Liver (tissue), 9 donors: ENCODE data around the gene MAGEF1. TPM values are rescaled to one million over a fixed set of nuclear protein-coding genes. Genes with fewer than 3 reads are reported as not detected.
A peak's percentile ranks its signal among the peaks of the same experiment; 100 is the strongest.

ENCODE experiments used
- DNase-seq: peaks from one replicate; pipeline ENCODE4 v3.0.0-alpha.2; 2017; ENCODE audit warnings: low spot score
- H3K27ac ChIP-seq, 2 donors: one replicate each; pipeline ENCODE4 v1.7.0; 2013; ENCODE audit warnings: inconsistent platforms in 2 of 2, low read length in 2 of 2, control low read depth in 1 of 2, low read depth in 1 of 2, mild to moderate bottlenecking in 1 of 2
- H3K27me3 ChIP-seq, 4 donors: one replicate each; pipeline versions ENCODE4 v1.6.1 to v1.7.0; 2013; ENCODE audit warnings: low read length in 3 of 4, inconsistent platforms in 1 of 4, mild to moderate bottlenecking in 1 of 4, moderate library complexity in 1 of 4; ENCODE audit not compliant: control insufficient read depth in 4 of 4, insufficient read depth in 4 of 4
- H3K36me3 ChIP-seq, 4 donors: one replicate each; pipeline versions ENCODE4 v1.6.1 to v1.7.0; 2013; ENCODE audit warnings: low read length in 3 of 4, mild to moderate bottlenecking in 3 of 4, low read depth in 1 of 4, moderate library complexity in 1 of 4; ENCODE audit not compliant: control insufficient read depth in 4 of 4, insufficient read depth in 3 of 4
- H3K4me1 ChIP-seq, 4 donors: one replicate each; pipeline versions ENCODE4 v1.6.1 to v1.7.0; 2013; ENCODE audit warnings: low read length in 3 of 4, mild to moderate bottlenecking in 3 of 4, moderate library complexity in 1 of 4; ENCODE audit not compliant: control insufficient read depth in 4 of 4, insufficient read depth in 4 of 4
- H3K4me3 ChIP-seq, 3 donors: one replicate each; pipeline versions ENCODE4 v1.6.1 to v1.7.0; 2013; ENCODE audit warnings: low read length in 3 of 3, control low read depth in 1 of 3, low read depth in 1 of 3, mild to moderate bottlenecking in 1 of 3
- H3K9ac ChIP-seq, 2 donors: one replicate each; pipeline ENCODE4 v1.7.0; 2013; ENCODE audit warnings: low read length in 2 of 2, mild to moderate bottlenecking in 2 of 2, moderate library complexity in 2 of 2, control low read depth in 1 of 2, low read depth in 1 of 2
- H3K9me3 ChIP-seq, 4 donors: one replicate each; pipeline versions ENCODE4 v1.6.1 to v1.7.0; 2013; ENCODE audit warnings: low read length in 3 of 4; ENCODE audit not compliant: control insufficient read depth in 4 of 4
- EGR1 ChIP-seq, 2 donors: IDR thresholded peaks; 2 replicates each; pipeline ENCODE4 v1.6.1; 2016 to 2018; ENCODE audit warnings: antibody characterized with exemption in 2 of 2, low read depth in 2 of 2
- FOXA1 ChIP-seq: IDR thresholded peaks from 2 replicates; pipeline ENCODE4 v1.6.1; 2016; ENCODE audit warnings: antibody characterized with exemption
- FOXA2 ChIP-seq: IDR thresholded peaks from 2 replicates; pipeline ENCODE4 v1.6.1; 2016; ENCODE audit warnings: antibody characterized with exemption
- GABPA ChIP-seq, 2 donors: IDR thresholded peaks in 1 of 2; conservative IDR thresholded peaks in 1 of 2; 2 replicates each; pipeline ENCODE4 v1.6.1; 2016; ENCODE audit warnings: antibody characterized with exemption in 2 of 2, mild to moderate bottlenecking in 1 of 2, moderate library complexity in 1 of 2
- HNF4G ChIP-seq: IDR thresholded peaks from 2 replicates; pipeline ENCODE4 v1.6.1; 2016; ENCODE audit warnings: antibody characterized with exemption
- JUND ChIP-seq, 2 donors: IDR thresholded peaks; 2 replicates each; pipeline ENCODE4 v1.6.1; 2016; ENCODE audit warnings: antibody characterized with exemption in 2 of 2
- NR2F2 ChIP-seq: IDR thresholded peaks from 2 replicates; pipeline ENCODE4 v1.6.1; 2016; ENCODE audit warnings: antibody characterized with exemption
- RAD21 ChIP-seq, 2 donors: IDR thresholded peaks; 2 replicates each; pipeline ENCODE4 v1.6.1; 2016; ENCODE audit warnings: antibody characterized with exemption in 2 of 2, mild to moderate bottlenecking in 2 of 2
- RXRA ChIP-seq, 2 donors: IDR thresholded peaks; 2 replicates each; pipeline ENCODE4 v1.6.1; 2017 to 2018; ENCODE audit warnings: antibody characterized with exemption in 2 of 2, mild to moderate bottlenecking in 1 of 2
- SP1 ChIP-seq: IDR thresholded peaks from 2 replicates; pipeline ENCODE4 v1.6.1; 2018; ENCODE audit warnings: antibody characterized with exemption, mild to moderate bottlenecking
- TAF1 ChIP-seq: conservative IDR thresholded peaks from 2 replicates; pipeline ENCODE4 v1.6.1; 2016; ENCODE audit warnings: antibody characterized with exemption, mild to moderate bottlenecking
- YY1 ChIP-seq: IDR thresholded peaks from 2 replicates; pipeline ENCODE4 v1.6.1; 2016; ENCODE audit warnings: antibody characterized with exemption, mild to moderate bottlenecking
- WGBS: extraction: QIAGEN DNeasy Blood & Tissue Kit; methylation state at CpG from one replicate; pipeline ENCODE4 v1.1.7; 2013; 5-methylcytosine and 5-hydroxymethylcytosine counted together
- polyA plus RNA-seq, 2 donors: library from polyadenylated mRNA; stranded (reverse) in 1 of 2; unstranded in 1 of 2; fragments of 200-250 nt in 1 of 2; fragments of >200 nt in 1 of 2; fragmentation: Nextera tagmentation in 1 of 2; extraction: Ambion mirVana in 1 of 2; gene quantifications; one replicate each; pipeline versions ENCODE4 v1.2.1 to v1.2.3, GENCODE V29; 2013 to 2015
- total RNA-seq, 2 donors: library from RNA; depleted of rRNA; stranded (reverse); fragments of >200 nt; gene quantifications; one replicate each; pipeline ENCODE4 v1.2.3, GENCODE V29; 2014
- TF ChIP-seq, protein P1 (sequence below): IDR thresholded peaks from 2 replicates; pipeline ENCODE4 v1.6.1; 2016; ENCODE audit warnings: antibody characterized with exemption
- TF ChIP-seq, protein P2 (sequence below): IDR thresholded peaks from 2 replicates; pipeline ENCODE4 v1.6.1; 2016; ENCODE audit warnings: antibody characterized with exemption
- TF ChIP-seq, protein P3 (sequence below): IDR thresholded peaks from 2 replicates; pipeline ENCODE4 v1.6.1; 2016; ENCODE audit warnings: antibody characterized with exemption
- TF ChIP-seq, protein P4 (sequence below): fragments of 150-350 bp; IDR thresholded peaks from 2 replicates; pipeline ENCODE4 v1.5.1; 2017; ENCODE audit warnings: improper control_type of control experiment, low read depth, low read length; ENCODE audit not compliant: missing input control
- donor health status: healthy.
- donor health status: healthy.
- donor health status: healthy.
- donor health status: healthy.
- donor health status: healthy.

The MAGEF1 gene
- total and polyA plus RNA-seq, 4 donors, result 12.9 to 15.5 (median 14.3) TPM

DNA sequence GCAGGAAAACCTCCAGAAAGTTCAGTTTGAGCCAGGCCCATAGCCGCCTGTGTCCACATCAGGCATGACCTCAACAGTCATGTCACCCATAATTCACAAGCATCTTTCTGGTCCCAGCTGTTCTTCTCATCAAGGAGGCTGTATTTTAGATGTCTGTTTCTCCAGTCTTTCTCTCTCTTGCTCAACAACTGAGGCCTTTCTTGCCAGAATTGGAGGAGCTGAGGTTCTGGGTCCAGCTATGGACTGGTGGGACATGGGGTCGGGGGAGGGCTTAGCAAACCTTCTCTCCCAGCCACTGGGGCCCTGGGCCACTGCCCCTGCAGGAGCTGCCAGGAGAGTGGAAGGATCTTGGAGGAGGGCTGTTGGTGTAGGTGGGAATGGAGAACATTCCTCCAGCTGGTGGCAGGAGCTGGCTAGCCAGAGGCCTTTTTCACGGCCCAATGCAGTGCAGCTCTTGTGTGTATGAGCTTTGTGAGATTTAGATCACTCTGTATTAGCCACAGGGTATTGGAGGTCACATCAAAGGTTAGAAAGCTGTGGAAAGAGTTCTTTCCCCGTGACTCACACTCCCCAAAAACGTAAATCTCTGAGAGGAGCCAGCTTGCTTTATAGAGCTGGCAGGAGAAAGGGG is 23.5 kb downstream of the MAGEF1 start:
- Histone ChIP-seq H3K4me3 (no peak overlapping the region), H3K4me1 (no peaks in the 10 kb centered on the region), H3K27ac (no peak overlapping the region), H3K36me3 (no peaks in the 10 kb centered on the region), H3K9ac (no peak overlapping the region), H3K27me3 (no peaks in the 10 kb centered on the region), H3K9me3 (no peaks in the 10 kb centered on the region)
- DNase-seq, result no peak
- WGBS, result 82% methylated on average over 5 of the region's 5 CpGs
- no peak for TF ChIP-seq NR2F2
- no peak for TF ChIP-seq YY1
- TF ChIP-seq HNF4G, result no peak
- no peak for TF ChIP-seq FOXA1
- TF ChIP-seq, protein P1, sequence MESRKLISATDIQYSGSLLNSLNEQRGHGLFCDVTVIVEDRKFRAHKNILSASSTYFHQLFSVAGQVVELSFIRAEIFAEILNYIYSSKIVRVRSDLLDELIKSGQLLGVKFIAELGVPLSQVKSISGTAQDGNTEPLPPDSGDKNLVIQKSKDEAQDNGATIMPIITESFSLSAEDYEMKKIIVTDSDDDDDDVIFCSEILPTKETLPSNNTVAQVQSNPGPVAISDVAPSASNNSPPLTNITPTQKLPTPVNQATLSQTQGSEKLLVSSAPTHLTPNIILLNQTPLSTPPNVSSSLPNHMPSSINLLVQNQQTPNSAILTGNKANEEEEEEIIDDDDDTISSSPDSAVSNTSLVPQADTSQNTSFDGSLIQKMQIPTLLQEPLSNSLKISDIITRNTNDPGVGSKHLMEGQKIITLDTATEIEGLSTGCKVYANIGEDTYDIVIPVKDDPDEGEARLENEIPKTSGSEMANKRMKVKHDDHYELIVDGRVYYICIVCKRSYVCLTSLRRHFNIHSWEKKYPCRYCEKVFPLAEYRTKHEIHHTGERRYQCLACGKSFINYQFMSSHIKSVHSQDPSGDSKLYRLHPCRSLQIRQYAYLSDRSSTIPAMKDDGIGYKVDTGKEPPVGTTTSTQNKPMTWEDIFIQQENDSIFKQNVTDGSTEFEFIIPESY, result no peak
- TF ChIP-seq JUND (IDR thresholded peaks at IDR 0.05), result no peak

DNA sequence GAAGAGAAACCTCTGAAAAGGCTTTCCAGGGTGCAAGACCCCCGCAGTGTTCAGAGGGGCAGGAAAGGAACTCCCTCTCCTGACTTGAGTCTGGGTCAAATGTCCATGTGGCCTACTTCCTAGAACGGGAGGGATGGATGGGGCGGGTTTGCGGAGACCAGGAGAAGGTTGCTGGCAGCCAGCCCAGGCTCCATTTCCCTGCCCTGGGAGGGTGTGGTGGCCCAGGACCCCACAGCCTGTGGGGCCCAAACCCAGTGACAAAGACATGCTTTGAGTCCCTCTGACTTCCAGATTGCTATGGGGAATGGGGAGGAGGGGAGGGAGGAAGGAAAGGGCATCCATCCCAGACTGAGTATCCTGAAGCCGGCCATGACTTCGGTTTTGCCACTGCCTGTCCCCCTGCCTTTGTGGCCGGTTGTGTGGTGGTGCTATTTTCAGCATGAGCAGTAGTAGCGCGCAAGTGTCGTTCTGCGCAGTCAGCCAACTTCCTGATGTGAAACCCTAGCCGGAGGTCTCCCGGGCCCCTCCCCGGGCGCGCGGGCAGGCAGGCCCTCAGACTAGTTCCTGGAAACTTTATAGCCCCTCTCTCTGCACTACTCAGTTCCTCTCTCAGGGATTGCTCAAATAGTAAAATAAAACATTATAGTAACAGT is 24.4 kb downstream of the MAGEF1 start:
- no peaks in the 10 kb centered on the region for H3K9me3 ChIP-seq
- 75% methylated on average over 17 of the region's 17 CpGs for WGBS
- TF ChIP-seq GABPA (IDR thresholded peaks at IDR 0.05 in 1 of 2, conservative IDR thresholded peaks at IDR 0.05 in 1 of 2), result no peak
- TF ChIP-seq, protein P2, sequence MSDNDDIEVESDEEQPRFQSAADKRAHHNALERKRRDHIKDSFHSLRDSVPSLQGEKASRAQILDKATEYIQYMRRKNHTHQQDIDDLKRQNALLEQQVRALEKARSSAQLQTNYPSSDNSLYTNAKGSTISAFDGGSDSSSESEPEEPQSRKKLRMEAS, result no peak
- TF ChIP-seq TAF1, result no peak
- TF ChIP-seq RAD21 (IDR thresholded peaks at IDR 0.05), result no peak
- TF ChIP-seq, protein P3, sequence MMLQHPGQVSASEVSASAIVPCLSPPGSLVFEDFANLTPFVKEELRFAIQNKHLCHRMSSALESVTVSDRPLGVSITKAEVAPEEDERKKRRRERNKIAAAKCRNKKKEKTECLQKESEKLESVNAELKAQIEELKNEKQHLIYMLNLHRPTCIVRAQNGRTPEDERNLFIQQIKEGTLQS, result no peak
- TF ChIP-seq, protein P1, result no peak
- TF ChIP-seq RXRA (IDR thresholded peaks at IDR 0.05), result no peak
- no peak for TF ChIP-seq YY1
- H3K9ac ChIP-seq, result no peak overlapping the region
- no peak for DNase-seq
- no peak overlapping the region for H3K4me3 ChIP-seq
- no peaks in the 10 kb centered on the region for H3K27me3 ChIP-seq
- H3K36me3 ChIP-seq, result no peaks in the 10 kb centered on the region
- H3K4me1 ChIP-seq, result no peaks in the 10 kb centered on the region
- H3K27ac ChIP-seq, result peak overlapping the region in 1 of 2 donors; percentile 20

DNA sequence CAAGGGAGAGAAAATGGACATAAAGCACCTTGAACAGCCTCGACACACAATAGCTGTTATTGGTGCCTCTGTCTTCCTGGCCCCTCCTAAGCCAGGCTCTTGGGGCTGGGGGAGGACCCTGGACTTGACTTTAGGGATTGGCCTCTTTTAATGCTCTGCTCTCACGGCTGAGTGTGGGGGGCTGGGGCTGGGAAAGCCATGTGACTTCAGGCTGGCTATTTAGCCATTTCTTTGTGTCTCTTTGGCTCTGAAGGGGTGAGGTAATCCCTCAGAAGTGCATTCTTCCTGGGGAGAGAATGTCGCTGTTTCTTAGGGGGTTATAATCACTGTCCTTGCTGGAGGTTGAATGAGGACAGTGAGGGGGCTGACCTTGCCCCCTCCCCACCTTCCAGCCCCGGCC is 26.2 kb downstream of the MAGEF1 start:
- no peaks in the 10 kb centered on the region for H3K36me3 ChIP-seq
- no peak for TF ChIP-seq FOXA1
- no peak for TF ChIP-seq FOXA2
- TF ChIP-seq RAD21 (IDR thresholded peaks at IDR 0.05), result no peak
- no peak for TF ChIP-seq SP1
- no peak for TF ChIP-seq HNF4G
- no peak for TF ChIP-seq EGR1 (IDR thresholded peaks at IDR 0.05; ENCODE audit: low read depth in 2 of 2)
- TF ChIP-seq, protein P4, sequence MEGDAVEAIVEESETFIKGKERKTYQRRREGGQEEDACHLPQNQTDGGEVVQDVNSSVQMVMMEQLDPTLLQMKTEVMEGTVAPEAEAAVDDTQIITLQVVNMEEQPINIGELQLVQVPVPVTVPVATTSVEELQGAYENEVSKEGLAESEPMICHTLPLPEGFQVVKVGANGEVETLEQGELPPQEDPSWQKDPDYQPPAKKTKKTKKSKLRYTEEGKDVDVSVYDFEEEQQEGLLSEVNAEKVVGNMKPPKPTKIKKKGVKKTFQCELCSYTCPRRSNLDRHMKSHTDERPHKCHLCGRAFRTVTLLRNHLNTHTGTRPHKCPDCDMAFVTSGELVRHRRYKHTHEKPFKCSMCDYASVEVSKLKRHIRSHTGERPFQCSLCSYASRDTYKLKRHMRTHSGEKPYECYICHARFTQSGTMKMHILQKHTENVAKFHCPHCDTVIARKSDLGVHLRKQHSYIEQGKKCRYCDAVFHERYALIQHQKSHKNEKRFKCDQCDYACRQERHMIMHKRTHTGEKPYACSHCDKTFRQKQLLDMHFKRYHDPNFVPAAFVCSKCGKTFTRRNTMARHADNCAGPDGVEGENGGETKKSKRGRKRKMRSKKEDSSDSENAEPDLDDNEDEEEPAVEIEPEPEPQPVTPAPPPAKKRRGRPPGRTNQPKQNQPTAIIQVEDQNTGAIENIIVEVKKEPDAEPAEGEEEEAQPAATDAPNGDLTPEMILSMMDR, result no peak
- TF ChIP-seq GABPA (IDR thresholded peaks at IDR 0.05 in 1 of 2, conservative IDR thresholded peaks at IDR 0.05 in 1 of 2), result no peak
- TF ChIP-seq, protein P3, result no peak
- no peak for DNase-seq
- no peaks in the 10 kb centered on the region for H3K27me3 ChIP-seq
- no peak overlapping the region for H3K9ac ChIP-seq
- H3K4me3 ChIP-seq, result no peak overlapping the region
- no peaks in the 10 kb centered on the region for H3K9me3 ChIP-seq
- H3K27ac ChIP-seq, result no peak overlapping the region
- WGBS, result 43% methylated on average over 4 of the region's 4 CpGs
- H3K4me1 ChIP-seq, result no peaks in the 10 kb centered on the region
